ENCODE results near the gene KLF2. TPM values are rescaled to one million over a fixed set of nuclear protein-coding genes. Genes with fewer than 3 reads are reported as not detected.

Gene KLF2
- total and polyA plus RNA-seq, 10 of the 15 experiments (the other 5 are each of a cell fraction or from before 2014, with no cell fraction given) = 0.16 to 13.7 (median 1.0) TPM

GRCh38 chr19:16297575-16298178 lies 26.9 kb upstream of the KLF2 start:
- H3K9ac ChIP-seq (ENCODE audit: control insufficient read depth, insufficient read depth, low read length) = no peak overlapping the region
- H4K20me1 ChIP-seq (ENCODE audit: control insufficient read depth, insufficient read depth) = no peaks in the 10 kb centered on the region
- no peaks in the 10 kb centered on the region for H3K36me3 ChIP-seq (ENCODE audit: control insufficient read depth in 2 of 2, insufficient read depth in 2 of 2, low read length in 1 of 2)
- WGBS (ENCODE audit: insufficient coverage, insufficient replicate concordance, low lambda C conversion rate, missing lambda C conversion rate) = 67% methylated on average over 9 of the region's 9 CpGs
- DNase-seq (ENCODE audit: low read depth, low spot score) = no peak
- H3K9me3 ChIP-seq (replicated peaks; ENCODE audit: control insufficient read depth, insufficient read depth, low read length) = peaks cover 2% of the 10 kb centered on the region; the same call in 2 of the 3 replicates
- no peak for FAIRE-seq
- CTCF ChIA-PET = interaction anchor here (0.7 kb wide), 1 partner anchor 27 kb away, joined by 3 read pairs; no protein-coding TSS in a partner anchor
- SMC1A ChIA-PET (ENCODE audit: uncharacterized antibody, unreplicated experiment) = interaction anchor here (0.6 kb wide), 1 partner anchor 963 kb away, joined by 3 read pairs; no protein-coding TSS in a partner anchor
- peaks cover 7% of the 10 kb centered on the region for H3K4me1 ChIP-seq (ENCODE audit: control insufficient read depth, insufficient read depth, low read length)
- BruUV-seq (replicated peaks) = no TSS peak
- POLR2A ChIA-PET = interaction anchor here (0.7 kb wide), 2 partner anchors 26 to 110 kb away, joined by 3 to 7 read pairs; no protein-coding TSS in a partner anchor
- RAD21 ChIA-PET (ENCODE audit: unreplicated experiment) = no interaction called here
- no peak overlapping the region for H2AFZ ChIP-seq (ENCODE audit: control insufficient read depth, low read depth, low read length)
- intact Hi-C loops (cut with micrococcal nuclease; ENCODE audit: unreplicated experiment) (no loop called here), in situ Hi-C loops (cut with MboI) (no loop called here)
- H3K27me3 ChIP-seq (replicated peaks in 1 of 2; ENCODE audit: control insufficient read depth in 2 of 2, insufficient read depth in 2 of 2, low read length in 1 of 2) = peaks cover 0 to 2% of the 10 kb centered on the region in 2 experiments; a peak in 2 of 4 replicates
- H3K27ac ChIP-seq (ENCODE audit: control insufficient read depth, insufficient read depth) = no peak overlapping the region
- no peaks in the 10 kb centered on the region for H3K79me2 ChIP-seq (ENCODE audit: control insufficient read depth, insufficient read depth, low read length)
- no peak for ATAC-seq
- H3K4me3 ChIP-seq = no peak overlapping the region
- no peak overlapping the region for H3K4me2 ChIP-seq (ENCODE audit: control insufficient read depth, insufficient read depth)
- no peak for TF ChIP-seq ASH2L (IDR thresholded peaks at IDR 0.05; ENCODE audit: borderline replicate concordance, low read depth)
- no peak for TF ChIP-seq YBX1 (IDR thresholded peaks at IDR 0.05)
- TF ChIP-seq, protein P1, sequence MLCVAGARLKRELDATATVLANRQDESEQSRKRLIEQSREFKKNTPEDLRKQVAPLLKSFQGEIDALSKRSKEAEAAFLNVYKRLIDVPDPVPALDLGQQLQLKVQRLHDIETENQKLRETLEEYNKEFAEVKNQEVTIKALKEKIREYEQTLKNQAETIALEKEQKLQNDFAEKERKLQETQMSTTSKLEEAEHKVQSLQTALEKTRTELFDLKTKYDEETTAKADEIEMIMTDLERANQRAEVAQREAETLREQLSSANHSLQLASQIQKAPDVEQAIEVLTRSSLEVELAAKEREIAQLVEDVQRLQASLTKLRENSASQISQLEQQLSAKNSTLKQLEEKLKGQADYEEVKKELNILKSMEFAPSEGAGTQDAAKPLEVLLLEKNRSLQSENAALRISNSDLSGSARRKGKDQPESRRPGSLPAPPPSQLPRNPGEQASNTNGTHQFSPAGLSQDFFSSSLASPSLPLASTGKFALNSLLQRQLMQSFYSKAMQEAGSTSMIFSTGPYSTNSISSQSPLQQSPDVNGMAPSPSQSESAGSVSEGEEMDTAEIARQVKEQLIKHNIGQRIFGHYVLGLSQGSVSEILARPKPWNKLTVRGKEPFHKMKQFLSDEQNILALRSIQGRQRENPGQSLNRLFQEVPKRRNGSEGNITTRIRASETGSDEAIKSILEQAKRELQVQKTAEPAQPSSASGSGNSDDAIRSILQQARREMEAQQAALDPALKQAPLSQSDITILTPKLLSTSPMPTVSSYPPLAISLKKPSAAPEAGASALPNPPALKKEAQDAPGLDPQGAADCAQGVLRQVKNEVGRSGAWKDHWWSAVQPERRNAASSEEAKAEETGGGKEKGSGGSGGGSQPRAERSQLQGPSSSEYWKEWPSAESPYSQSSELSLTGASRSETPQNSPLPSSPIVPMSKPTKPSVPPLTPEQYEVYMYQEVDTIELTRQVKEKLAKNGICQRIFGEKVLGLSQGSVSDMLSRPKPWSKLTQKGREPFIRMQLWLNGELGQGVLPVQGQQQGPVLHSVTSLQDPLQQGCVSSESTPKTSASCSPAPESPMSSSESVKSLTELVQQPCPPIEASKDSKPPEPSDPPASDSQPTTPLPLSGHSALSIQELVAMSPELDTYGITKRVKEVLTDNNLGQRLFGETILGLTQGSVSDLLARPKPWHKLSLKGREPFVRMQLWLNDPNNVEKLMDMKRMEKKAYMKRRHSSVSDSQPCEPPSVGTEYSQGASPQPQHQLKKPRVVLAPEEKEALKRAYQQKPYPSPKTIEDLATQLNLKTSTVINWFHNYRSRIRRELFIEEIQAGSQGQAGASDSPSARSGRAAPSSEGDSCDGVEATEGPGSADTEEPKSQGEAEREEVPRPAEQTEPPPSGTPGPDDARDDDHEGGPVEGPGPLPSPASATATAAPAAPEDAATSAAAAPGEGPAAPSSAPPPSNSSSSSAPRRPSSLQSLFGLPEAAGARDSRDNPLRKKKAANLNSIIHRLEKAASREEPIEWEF (IDR thresholded peaks at IDR 0.05; ENCODE audit: insufficient replicate concordance, low read depth, low read length) = no peak
- no peak for TF ChIP-seq ZNF274 (IDR thresholded peaks at IDR 0.05; ENCODE audit: insufficient read depth, insufficient read length)
- no peak for TF ChIP-seq POLR2AphosphoS2 (IDR thresholded peaks at IDR 0.05; ENCODE audit: low read depth, low read length)
- no peak for TF ChIP-seq PRDM15 (CRISPR knock-in tag; IDR thresholded peaks at IDR 0.05)
- no peak for TF ChIP-seq KLF5 (IDR thresholded peaks at IDR 0.05; ENCODE audit: partially characterized antibody)
- TF ChIP-seq GABPA (IDR thresholded peaks at IDR 0.05; ENCODE audit: low read depth) = no peak
- no peak for TF ChIP-seq CEBPB (IDR thresholded peaks at IDR 0.05; ENCODE audit: borderline replicate concordance in 1 of 2, low read depth in 2 of 2, low read length in 2 of 2)
- no peak for TF ChIP-seq MYB (IDR thresholded peaks at IDR 0.05; ENCODE audit: borderline replicate concordance, low read depth, low read length)
- TF ChIP-seq, protein P2, sequence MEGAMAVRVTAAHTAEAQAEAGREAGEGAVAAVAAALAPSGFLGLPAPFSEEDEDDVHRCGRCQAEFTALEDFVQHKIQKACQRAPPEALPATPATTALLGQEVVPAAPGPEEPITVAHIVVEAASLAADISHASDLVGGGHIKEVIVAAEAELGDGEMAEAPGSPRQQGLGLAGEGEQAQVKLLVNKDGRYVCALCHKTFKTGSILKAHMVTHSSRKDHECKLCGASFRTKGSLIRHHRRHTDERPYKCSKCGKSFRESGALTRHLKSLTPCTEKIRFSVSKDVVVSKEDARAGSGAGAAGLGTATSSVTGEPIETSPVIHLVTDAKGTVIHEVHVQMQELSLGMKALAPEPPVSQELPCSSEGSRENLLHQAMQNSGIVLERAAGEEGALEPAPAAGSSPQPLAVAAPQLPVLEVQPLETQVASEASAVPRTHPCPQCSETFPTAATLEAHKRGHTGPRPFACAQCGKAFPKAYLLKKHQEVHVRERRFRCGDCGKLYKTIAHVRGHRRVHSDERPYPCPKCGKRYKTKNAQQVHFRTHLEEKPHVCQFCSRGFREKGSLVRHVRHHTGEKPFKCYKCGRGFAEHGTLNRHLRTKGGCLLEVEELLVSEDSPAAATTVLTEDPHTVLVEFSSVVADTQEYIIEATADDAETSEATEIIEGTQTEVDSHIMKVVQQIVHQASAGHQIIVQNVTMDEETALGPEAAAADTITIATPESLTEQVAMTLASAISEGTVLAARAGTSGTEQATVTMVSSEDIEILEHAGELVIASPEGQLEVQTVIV (IDR thresholded peaks at IDR 0.05; ENCODE audit: borderline replicate concordance, partially characterized antibody) = no peak
